Ramos (cell line): ENCODE results near the gene IQGAP2.

Experiments used
- in situ Hi-C: fragments of 300-500 bp; cut with MboI; formaldehyde crosslinking; loops from one replicate; pipeline ENCODE4 v1.14.3; 2022; ENCODE audit warnings: low sequenced_read_pairs; ENCODE audit not compliant: unreplicated experiment

The IQGAP2 gene

DNA sequence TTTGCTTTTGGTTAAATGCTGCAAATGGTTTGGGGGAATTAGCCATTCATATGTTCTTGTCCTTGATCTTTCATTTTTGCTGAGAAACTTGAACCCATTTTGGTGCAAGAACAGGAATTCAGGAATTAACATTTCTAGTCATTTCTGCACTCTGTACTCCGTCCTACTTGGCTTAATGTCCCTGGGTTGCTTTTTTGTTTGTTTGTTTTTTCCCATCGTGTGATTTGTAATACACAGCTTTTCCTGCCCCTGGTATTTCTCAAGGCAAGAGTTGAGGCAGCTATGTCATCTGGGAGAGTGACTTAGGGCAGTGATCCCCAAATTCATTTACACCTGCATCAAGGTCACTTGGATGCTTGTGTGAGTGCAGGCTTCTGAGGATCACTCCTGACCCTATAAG, 71.3 kb downstream of the IQGAP2 start:
- in situ Hi-C loops = no loop called here

DNA sequence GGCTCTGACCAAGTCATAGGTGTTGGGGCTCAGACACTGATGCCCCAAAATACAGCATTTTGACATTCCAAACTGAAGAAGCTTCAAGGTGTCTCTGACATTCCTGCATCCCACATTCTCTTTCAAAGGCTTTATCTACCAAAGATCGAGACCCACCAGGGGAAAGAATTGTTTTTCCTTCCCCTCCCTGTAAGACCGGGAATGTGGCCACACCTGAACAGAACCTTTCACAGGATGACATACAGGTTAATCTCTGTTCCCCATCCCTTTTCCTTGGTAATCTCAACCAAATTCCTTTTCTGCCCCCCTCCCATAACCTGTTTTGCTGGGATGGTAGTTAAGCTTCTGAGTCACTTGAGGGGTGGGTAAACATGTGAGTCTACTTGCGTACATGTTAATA, 72.3 kb downstream of the IQGAP2 start:
- in situ Hi-C loops = no loop called here

- in situ Hi-C loops = no loop called here
These were observed 72.9 kb downstream of the IQGAP2 start for GRCh38 chr5:76475936-76476335.

GRCh38 chr5:76476474-76477038, 73.5 kb downstream of the IQGAP2 start:
- in situ Hi-C loops = no loop called here

- in situ Hi-C loops = no loop called here
These were observed 74.0 kb downstream of the IQGAP2 start for GRCh38 chr5:76477061-76477460.

- in situ Hi-C loops = no loop called here
These were observed 74.5 kb downstream of the IQGAP2 start for GRCh38 chr5:76477571-76477970.

DNA sequence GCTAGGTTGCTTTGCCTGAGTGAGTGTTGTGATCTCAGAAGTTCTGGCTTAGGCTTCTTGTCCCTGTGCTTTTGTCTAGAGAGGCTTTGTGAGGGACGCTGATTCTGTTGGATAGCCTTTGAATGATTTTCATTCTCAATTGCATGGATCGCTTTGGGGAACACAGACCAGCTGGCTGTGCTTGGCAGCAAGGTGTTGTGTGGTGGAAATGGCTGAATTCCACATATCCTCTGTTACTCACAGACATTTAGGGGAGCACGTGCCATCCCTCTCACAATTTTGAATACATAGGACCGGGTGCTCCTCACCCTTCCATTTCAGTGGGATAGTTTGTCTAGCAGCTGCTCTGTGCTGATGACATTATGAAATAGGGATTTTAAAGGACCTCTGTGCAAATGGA, 76.2 kb downstream of the IQGAP2 start:
- in situ Hi-C loops = no loop called here

- in situ Hi-C loops = no loop called here
These were observed 77.0 kb downstream of the IQGAP2 start for GRCh38 chr5:76479973-76480667.

GRCh38 chr5:76482984-76483383, 79.9 kb downstream of the IQGAP2 start:
- in situ Hi-C loops = no loop called here

GRCh38 chr5:76483433-76483832, 80.3 kb downstream of the IQGAP2 start:
- in situ Hi-C loops = no loop called here

- in situ Hi-C loops = no loop called here
These were observed 80.8 kb downstream of the IQGAP2 start for GRCh38 chr5:76483881-76484280.

- in situ Hi-C loops = no loop called here
These were observed 82.4 kb downstream of the IQGAP2 start for GRCh38 chr5:76485511-76485910.

DNA sequence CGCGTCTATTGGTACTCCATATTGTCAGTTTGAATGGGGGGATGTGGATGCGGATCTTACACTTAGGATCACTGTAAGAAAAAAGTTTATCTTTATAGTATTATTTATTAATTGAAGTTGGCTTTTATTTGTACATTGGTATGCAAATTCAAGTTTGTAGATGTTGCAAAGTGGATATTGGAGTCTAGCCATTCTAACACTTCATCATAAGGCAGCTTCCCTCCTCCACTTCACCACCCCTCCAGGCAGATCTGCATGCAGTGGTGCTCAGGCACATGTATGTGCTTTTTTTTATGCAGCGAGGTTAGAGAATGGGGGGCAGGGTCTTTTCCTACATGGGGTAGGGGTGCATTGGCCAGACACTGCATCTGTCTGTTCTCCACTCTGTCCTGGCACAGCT, 84.3 kb downstream of the IQGAP2 start:
- in situ Hi-C loops = no loop called here

DNA sequence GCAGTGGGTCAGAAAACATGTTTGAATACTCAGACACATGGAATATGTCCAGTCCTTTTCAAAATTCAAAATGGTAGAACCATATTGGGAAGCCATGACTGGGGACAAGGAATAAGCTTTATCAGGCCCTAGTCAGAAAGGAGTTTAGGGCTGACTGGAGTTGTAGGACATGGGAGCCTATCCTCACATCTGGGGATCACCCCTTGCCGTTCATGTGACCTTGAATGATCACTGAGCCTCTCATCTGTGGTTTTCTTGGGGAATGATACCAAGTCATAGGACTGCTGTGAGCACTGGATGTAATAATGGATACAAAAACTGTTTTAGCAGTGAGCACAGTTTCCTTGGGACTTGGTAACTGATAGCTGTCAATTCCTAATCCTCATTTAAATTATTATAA, 84.7 kb downstream of the IQGAP2 start:
- in situ Hi-C loops = no loop called here

DNA sequence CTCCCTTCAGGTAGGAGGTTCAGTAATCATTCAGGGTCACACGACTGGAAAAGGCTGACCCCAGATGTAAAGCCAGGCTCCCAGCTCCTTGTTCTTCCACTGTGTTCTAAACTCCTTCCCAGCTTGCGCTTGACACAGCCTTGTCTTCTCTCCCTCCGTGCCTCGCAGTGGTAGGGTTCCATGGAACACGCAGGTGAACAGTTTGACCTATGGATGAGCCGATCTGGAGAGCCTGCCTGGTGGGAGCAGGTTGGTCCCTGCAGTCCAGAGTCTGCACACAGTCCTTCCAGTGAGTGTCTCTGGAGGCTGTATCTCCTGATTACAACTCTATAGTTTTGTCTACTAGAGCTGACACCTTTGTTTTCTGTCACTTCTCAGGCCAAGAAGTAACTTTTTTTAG, 85.9 kb downstream of the IQGAP2 start:
- in situ Hi-C loops = no loop called here

DNA sequence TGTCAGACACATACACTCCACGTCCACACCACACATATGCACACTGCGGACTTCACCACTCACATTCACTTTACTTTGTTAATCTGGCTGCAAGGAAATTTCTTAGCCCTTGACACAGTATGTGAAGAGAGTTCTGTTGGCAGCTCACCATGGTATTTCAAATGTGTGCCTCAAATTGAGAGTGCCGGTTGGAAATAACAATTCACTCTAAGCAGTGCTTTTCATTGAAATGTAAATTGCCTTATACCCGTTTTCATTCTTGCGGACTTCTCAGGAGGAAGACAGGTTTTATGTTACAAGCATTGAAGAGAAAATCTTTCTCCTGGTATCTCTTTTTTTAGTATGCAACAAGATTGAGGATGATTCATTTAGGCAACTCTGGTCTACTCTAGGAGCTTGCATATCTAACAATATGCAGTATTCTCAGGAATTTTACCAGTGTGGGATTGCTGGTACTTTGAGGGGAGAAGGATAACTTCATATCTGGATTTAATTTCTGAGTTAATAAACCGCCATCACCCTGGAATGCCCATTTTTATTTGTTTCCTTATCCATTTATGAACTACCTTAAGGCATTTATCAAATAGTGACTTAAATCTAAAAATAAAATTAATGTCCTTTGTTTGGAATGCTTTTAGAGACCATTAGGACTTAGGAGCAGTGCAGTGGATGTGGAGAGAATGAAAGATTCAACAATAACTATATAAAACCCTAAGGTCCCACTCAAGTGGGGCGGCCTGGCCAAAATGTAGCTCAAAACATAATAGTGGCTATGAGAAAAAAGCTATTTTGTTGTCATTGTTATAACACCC, 87.0 kb downstream of the IQGAP2 start:
- in situ Hi-C loops = no loop called here

GRCh38 chr5:76490960-76491359, 87.9 kb downstream of the IQGAP2 start:
- in situ Hi-C loops = no loop called here

- in situ Hi-C loops = no loop called here
These were observed 89.7 kb downstream of the IQGAP2 start for GRCh38 chr5:76492819-76493189.

- in situ Hi-C loops = no loop called here
These were observed 90.2 kb downstream of the IQGAP2 start for GRCh38 chr5:76493190-76493837.

GRCh38 chr5:76494201-76494600, 91.1 kb downstream of the IQGAP2 start:
- in situ Hi-C loops = no loop called here

DNA sequence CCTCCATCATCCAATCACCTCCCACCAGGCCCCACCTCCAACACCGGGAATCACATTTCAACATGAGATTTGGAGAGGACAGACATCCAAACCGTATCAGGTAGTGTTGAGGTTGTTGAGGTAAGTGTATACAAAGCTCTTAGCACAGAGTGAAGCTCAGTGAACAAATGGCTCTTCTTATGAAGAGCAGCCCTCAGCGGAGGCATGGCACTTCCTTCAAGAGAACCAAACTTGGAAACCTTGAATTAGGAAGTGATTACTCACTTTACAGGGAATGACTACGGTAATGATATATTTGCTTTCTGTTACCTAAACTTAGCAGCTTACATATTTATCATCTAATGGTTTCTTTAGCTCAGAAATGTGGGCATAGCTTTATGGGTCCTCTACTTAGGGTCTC, 92.8 kb downstream of the IQGAP2 start:
- in situ Hi-C loops = no loop called here
